ENCODE data around the gene GIT1. TPM values are rescaled to one million over a fixed set of nuclear protein-coding genes. Genes with fewer than 3 reads are reported as not detected.

The GIT1 gene
- total RNA-seq, 4 donors from 2014 or later: 31.9 to 66.7 (median 52.6) TPM

DNA sequence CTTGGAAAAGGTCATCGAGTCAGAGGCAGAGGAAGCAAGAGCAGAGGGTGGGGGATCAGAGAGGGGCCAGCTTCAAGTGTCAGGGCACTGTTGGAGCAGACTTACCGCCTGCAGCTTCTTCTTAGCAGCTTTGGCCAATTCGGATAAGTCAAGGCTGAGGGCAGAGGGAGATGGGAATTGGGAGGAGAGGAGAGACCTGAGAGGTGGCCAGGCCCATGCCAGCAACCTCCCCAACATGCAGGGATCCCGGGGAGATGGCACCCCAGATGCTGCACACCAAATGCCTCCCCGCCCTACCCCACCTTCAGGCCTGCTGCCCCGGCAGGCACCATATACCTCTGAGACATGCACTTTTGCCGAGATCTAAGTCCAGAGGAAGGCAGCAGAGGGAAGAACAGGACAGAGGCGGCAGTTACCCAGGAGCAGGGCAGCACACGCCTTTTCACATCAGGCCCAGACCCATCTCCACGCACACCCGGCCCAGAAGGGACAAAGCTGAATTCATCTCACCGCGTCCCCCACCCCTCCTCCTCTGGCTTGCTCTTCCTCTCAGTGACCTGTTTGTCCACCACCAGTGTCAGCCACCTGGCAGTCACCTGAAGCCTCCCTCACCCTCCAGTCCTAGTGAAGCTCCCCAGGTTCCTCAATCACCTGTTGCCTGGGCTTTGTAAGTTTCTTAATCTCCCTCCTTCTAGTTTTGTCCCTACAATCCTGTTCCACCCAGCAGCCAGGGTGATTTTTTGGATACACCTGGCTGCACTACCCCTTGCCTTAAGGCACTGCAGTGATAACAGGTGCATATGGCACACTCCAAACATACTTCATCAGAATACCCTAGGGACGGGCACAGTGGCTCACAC is 10.6 kb downstream of the GIT1 start:
- Histone ChIP-seq H3K36me3 (peaks cover 0 to 70% (median 0%) of the 10 kb centered on the region in 3 donors), H3K9me3 (no peaks in the 10 kb centered on the region), H3K27me3 (no peaks in the 10 kb centered on the region), H3K4me1 (peaks cover 0 to 17% (median 7%) of the 10 kb centered on the region in 4 donors), H3K27ac (no peak overlapping the region), H3K4me3 (no peak overlapping the region)
- TF ChIP-seq POLR2A (IDR thresholded peaks at IDR 0.05): no peak
- TF ChIP-seq CTCF (IDR thresholded peaks at IDR 0.05): no peak
- DNase-seq: no peak

DNA sequence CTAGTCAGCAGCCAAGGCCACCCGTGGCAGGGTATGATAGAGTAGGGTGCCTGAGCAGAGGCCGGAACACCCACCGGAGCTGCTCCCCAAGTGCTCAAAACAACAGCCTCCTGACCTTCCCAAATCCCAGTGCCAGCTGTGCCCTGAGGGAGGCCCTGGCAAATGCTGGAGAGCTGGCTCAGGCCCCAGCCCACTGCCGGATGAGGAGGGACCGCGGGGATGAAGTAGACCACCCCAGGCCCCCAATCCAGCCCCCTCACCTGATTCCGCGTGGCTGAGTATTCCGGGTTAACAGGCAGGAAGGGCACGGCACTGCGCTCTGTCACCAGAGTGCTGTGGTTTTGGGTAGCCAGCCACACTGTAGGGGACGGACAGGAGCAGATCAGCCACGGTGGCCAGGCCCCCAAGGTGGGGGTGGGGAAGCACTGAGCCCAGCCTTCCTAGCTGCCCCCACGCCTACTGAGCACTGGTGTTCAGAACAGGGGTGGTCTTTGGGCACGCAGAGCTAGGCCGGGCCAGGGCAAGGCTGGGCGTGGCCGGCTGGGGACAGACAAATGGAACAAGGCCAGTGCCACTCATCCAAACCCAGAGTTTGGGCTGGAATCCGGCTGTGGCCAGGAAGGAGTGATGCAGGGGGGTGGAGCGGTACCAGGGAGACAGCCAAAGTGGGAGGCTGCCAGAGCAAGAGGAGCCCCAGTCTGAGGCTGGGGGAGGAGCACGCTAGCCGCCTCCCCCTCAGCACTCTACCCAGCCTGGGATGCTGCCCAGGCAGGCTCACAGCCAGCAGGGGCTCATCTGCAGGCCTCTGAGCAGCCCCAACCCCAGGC is 11.8 kb downstream of the GIT1 start:
- Histone ChIP-seq H3K9me3 (no peaks in the 10 kb centered on the region), H3K4me1 (peaks cover 0 to 29% (median 11%) of the 10 kb centered on the region in 4 donors), H3K27ac (no peak overlapping the region), H3K36me3 (peaks cover 0 to 70% (median 0%) of the 10 kb centered on the region in 3 donors), H3K27me3 (no peaks in the 10 kb centered on the region), H3K4me3 (no peak overlapping the region)
- TF ChIP-seq CTCF (IDR thresholded peaks at IDR 0.05) (no peak), POLR2A (IDR thresholded peaks at IDR 0.05) (no peak)
- no peak for DNase-seq

GRCh38 chr17:29577001-29577370 is 12.5 kb downstream of the GIT1 start:
- H3K27ac ChIP-seq: no peak overlapping the region

DNA sequence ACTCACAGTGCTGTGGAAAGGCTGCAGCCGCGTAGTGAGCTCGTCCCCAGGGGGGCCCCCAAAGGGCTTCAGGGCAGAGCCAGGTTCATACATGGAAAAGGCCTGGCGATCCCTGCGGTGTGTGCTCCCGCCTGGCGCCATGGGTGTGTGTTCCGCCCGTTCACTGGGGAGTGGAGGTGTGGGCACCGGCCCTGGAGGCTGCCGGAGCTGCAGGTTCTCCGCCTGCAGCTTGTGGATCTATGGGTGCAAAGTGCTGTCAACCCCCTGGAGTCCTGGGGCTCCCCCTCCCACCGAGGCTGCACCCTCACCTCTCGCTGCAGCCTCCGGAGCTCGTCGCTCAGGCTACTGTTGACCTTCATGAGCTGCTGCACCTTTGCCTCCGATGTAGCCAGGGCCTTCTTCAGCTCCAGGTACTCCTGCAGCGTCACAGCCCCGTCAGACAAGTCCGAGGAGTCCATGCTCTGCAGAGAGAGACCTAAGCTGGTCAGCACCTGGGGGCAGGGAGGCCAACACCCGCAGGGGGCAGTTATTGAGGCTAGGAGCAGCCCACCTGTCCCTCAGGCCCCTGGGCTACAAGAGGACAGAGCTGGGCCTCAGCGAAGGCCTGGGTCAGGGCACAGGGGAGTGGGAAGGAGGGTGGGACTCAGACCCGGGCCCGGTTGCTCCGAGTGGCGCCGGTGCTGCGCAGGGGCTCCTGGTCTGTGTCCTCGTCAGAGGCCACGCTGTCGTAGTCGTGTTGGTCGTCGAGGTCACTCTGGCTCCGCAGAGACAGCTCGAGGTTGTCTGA is 13.0 kb downstream of the GIT1 start:
- Histone ChIP-seq H3K9me3 (no peaks in the 10 kb centered on the region), H3K4me1 (peaks cover 0 to 35% (median 11%) of the 10 kb centered on the region in 4 donors), H3K27ac (no peak overlapping the region), H3K36me3 (peaks cover 0 to 59% (median 0%) of the 10 kb centered on the region in 3 donors), H3K27me3 (no peaks in the 10 kb centered on the region), H3K4me3 (no peak overlapping the region)
- no peak for DNase-seq
- no peak for TF ChIP-seq POLR2A (IDR thresholded peaks at IDR 0.05)
- no peak for TF ChIP-seq CTCF (IDR thresholded peaks at IDR 0.05)

More at GRCh38 chr17:29577001-29577370, 12.5 kb downstream of the GIT1 start:
- Histone ChIP-seq H3K9me3 (no peaks in the 10 kb centered on the region), H3K4me1 (peaks cover 0 to 35% (median 11%) of the 10 kb centered on the region in 4 donors), H3K4me3 (no peak overlapping the region), H3K27me3 (no peaks in the 10 kb centered on the region), H3K36me3 (peaks cover 0 to 65% (median 0%) of the 10 kb centered on the region in 3 donors)
- DNase-seq: no peak
- no peak for TF ChIP-seq POLR2A (IDR thresholded peaks at IDR 0.05)
- TF ChIP-seq CTCF (IDR thresholded peaks at IDR 0.05): no peak
